Nephron (organoid): ENCODE data around the gene ZNF792.
"Not testable (repeated sequence)": the region's sequence is repeated elsewhere in the genome, so short reads cannot be mapped to it uniquely, and the experiment has no call there.

Experiments
- H3K27ac Mint-ChIP-seq, 3 experiments: 2 replicates each; pipeline ENCODE4 v1.8.0; 2020; ENCODE audit warnings: mixed read lengths in 3 of 3, mild to moderate bottlenecking in 2 of 3, moderate library complexity in 1 of 3
- H3K27me3 Mint-ChIP-seq: 2 replicates; pipeline ENCODE4 v1.8.0; 2021; ENCODE audit warnings: low read depth, mild to moderate bottlenecking, moderate library complexity, mixed read lengths
- H3K36me3 Mint-ChIP-seq: 2 replicates; pipeline ENCODE4 v1.8.0; 2020; ENCODE audit warnings: low read depth, mixed read lengths
- H3K4me1 Mint-ChIP-seq: 2 replicates; pipeline ENCODE4 v1.8.0; 2020; ENCODE audit warnings: mixed read lengths
- H3K4me3 Mint-ChIP-seq, 3 experiments: 2 replicates each; pipeline ENCODE4 v1.8.0; 2020; ENCODE audit warnings: mild to moderate bottlenecking in 3 of 3, mixed read lengths in 3 of 3, moderate library complexity in 2 of 3
- H3K9me3 Mint-ChIP-seq: 2 replicates; pipeline ENCODE4 v1.8.0; 2020; ENCODE audit warnings: mixed read lengths
- TF ChIP-seq, protein P1 (sequence below), 3 experiments: fragments of 200-600 bp; sonication (generic); IDR thresholded peaks; one replicate each; pipeline ENCODE4 v1.5.0; 2021; ENCODE audit warnings: antibody characterized with exemption in 3 of 3; ENCODE audit not compliant: unreplicated experiment in 3 of 3

ZNF792 gene

DNA sequence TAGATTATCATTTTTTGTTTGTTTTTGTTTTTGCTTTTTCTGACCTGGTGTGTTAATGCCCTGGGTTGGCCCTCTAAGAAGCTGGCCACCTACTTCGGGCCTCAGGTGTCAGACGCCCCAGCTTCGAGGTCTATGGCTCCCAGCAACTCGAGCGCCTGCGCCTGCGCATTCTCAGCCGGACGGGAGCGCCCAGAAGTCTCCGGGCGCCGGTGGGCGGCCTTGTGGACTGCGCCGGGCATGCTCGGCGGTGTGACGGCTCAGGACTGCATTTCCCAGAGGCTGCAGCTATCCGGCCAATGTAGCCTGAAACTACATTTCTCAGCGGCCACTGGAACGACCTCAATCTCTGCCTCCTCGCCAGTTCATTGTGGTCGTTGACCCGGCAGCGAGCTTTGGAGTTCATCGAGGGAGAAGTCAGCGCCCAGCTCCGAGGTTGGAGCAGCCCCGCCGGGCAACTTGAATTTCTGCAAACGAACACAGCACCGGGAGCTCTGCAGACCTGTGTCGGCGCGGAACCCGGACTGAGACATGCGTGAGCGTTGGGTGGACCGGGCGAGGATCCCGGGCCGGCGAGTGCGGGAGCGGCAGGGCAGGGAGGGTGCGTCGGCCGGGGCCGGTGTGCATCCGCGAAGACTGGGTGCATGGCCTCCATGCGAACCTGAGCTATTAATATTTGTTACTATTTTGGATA is 37.2 kb downstream of the ZNF792 start, which contains the start of gene ZNF30:
ZNF30 (plus strand) TSS at position 219 of the 691 bp plus-strand sequence. CDS start 3,045 bp downstream, outside the sequence.
- TF ChIP-seq, protein P1, sequence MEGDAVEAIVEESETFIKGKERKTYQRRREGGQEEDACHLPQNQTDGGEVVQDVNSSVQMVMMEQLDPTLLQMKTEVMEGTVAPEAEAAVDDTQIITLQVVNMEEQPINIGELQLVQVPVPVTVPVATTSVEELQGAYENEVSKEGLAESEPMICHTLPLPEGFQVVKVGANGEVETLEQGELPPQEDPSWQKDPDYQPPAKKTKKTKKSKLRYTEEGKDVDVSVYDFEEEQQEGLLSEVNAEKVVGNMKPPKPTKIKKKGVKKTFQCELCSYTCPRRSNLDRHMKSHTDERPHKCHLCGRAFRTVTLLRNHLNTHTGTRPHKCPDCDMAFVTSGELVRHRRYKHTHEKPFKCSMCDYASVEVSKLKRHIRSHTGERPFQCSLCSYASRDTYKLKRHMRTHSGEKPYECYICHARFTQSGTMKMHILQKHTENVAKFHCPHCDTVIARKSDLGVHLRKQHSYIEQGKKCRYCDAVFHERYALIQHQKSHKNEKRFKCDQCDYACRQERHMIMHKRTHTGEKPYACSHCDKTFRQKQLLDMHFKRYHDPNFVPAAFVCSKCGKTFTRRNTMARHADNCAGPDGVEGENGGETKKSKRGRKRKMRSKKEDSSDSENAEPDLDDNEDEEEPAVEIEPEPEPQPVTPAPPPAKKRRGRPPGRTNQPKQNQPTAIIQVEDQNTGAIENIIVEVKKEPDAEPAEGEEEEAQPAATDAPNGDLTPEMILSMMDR (IDR thresholded peaks at IDR 0.05; ENCODE audit: unreplicated experiment in 3 of 3) = no peak
- peak within 1 kb of the TSS; percentile 90 to 97 (median 93) for H3K27ac Mint-ChIP-seq
- H3K9me3 Mint-ChIP-seq = peaks cover 16% of the 10 kb centered on the region
- H3K36me3 Mint-ChIP-seq = peaks cover 23% of the 10 kb centered on the region
- peaks cover 15% of the 10 kb centered on the region for H3K4me1 Mint-ChIP-seq
- H3K27me3 Mint-ChIP-seq = no peaks in the 10 kb centered on the region
- H3K4me3 Mint-ChIP-seq = peak within 1 kb of the TSS; percentile 98 to 99 (median 99)

DNA sequence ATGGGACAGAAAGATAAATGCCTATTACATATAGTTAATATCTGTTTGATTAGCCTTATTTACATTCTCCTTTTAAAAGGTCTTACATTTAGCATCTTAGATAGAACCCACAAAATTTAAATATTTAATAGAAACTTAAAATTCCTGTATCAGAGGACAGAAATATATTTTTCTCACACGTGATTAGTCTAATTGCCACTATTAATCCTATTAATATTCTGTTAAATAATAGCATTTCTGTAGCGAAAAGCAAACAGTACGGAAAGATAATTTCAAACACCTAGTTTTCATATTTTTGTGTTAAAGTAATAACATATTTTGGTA is 37.7 kb downstream of the ZNF792 start:
- peak overlapping the region; percentile 98 to 99 (median 99) for H3K4me3 Mint-ChIP-seq
- H3K9me3 Mint-ChIP-seq = peaks cover 18% of the 10 kb centered on the region
- peaks cover 17% of the 10 kb centered on the region for H3K36me3 Mint-ChIP-seq
- no peaks in the 10 kb centered on the region for H3K27me3 Mint-ChIP-seq
- H3K27ac Mint-ChIP-seq = peak overlapping the region; percentile 90 to 97 (median 93)
- TF ChIP-seq, protein P1 (IDR thresholded peaks at IDR 0.05; ENCODE audit: unreplicated experiment in 3 of 3) = no peak
- H3K4me1 Mint-ChIP-seq = peaks cover 15% of the 10 kb centered on the region

DNA sequence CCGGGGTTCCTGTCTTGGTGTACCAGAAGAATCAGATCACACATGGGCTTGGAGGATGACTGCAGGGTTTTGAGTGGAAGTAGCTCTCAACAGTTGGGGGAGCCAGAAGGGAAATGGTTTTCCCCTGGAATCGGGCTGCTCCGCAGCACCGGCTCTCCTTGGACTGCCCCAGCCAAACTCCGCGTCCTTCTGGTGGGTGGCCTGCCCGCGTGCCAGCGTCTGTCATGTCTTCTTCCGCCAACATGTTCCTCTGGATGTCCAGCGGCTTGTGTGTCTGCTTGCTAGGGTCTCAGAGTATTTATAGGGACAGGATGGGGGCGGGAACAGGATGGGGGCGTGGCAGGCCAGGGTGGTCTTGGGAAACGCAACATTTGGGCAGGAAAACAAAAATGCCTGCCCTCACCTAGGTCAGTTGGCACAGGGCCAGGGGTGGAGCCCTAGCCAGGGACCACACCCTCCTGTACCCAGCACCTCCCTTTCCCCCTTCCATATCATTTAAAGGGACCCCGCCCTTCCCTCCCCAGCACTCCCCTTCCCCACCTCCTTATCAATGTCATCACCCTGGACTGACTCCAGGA is 38.7 kb downstream of the ZNF792 start:
- H3K9me3 Mint-ChIP-seq = peaks cover 27% of the 10 kb centered on the region
- no peak overlapping the region for H3K27ac Mint-ChIP-seq
- peaks cover 14% of the 10 kb centered on the region for H3K36me3 Mint-ChIP-seq
- H3K4me3 Mint-ChIP-seq = peak overlapping the region; percentile 23 to 98 (median 25)
- peaks cover 15% of the 10 kb centered on the region for H3K4me1 Mint-ChIP-seq
- TF ChIP-seq, protein P1 (IDR thresholded peaks at IDR 0.05; ENCODE audit: unreplicated experiment in 3 of 3) = no peak
- H3K27me3 Mint-ChIP-seq = no peaks in the 10 kb centered on the region

DNA sequence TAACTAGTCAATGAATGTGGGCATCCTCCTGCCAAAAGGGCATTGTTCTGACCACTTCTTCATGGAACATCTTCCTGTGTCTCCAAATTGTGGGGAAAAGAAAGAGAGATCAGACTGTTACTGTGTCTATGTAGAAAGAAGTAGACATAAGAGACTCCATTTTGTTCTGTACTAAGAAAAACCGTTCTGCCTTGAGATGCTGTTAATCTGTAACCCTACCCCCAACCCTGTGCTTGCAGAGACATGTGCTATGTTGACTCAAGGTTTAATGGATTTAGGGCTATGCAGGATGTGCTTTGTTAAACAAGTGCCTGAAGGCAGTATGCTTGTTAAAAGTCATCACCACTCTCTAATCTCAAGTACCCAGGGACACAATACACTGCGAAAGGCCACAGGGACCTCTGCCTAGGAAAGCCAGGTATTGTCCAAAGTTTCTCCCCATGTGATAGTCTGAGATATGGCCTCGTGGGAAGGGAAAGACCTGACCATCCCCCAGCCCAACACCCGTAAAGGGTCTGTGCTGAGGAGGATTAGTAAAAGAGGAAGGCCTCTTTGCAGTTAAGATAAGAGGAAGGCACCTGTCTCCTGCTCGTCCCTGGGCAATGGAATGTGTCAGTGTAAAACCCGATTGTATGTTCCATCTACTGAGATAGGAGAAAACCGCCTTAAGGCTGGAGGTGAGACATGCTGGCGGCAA is 43.8 kb downstream of the ZNF792 start:
- not testable (repeated sequence) for H3K4me1 Mint-ChIP-seq, H3K36me3 Mint-ChIP-seq, H3K27ac Mint-ChIP-seq, H3K27me3 Mint-ChIP-seq, H3K4me3 Mint-ChIP-seq
- peaks cover 56% of the 10 kb centered on the region for H3K9me3 Mint-ChIP-seq

DNA sequence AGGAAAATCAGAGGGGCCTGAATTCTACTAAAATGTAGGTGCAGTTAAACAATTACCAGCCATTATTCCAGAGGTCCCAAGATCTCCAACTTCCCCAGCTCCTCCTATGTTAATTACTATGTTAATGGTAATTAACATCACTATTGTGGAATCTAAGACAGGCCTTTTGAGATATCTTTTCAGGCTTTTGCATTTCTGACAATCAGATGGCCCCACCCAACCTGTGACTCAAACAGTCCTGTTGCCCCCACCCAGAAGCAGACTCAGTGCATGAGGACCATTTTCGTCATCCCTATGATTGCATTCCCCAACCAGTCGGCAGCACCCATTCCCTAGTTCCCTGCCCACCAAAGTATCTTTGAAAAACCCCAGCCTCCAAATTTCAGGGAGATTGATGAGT is 45.8 kb downstream of the ZNF792 start:
- Mint-ChIP-seq H3K27ac (no peak overlapping the region), H3K27me3 (no peaks in the 10 kb centered on the region), H3K36me3 (no peaks in the 10 kb centered on the region), H3K4me3 (no peak overlapping the region), H3K9me3 (peaks cover 46% of the 10 kb centered on the region), H3K4me1 (no peaks in the 10 kb centered on the region)
- TF ChIP-seq, protein P1 (IDR thresholded peaks at IDR 0.05; ENCODE audit: unreplicated experiment in 3 of 3) = no peak

DNA sequence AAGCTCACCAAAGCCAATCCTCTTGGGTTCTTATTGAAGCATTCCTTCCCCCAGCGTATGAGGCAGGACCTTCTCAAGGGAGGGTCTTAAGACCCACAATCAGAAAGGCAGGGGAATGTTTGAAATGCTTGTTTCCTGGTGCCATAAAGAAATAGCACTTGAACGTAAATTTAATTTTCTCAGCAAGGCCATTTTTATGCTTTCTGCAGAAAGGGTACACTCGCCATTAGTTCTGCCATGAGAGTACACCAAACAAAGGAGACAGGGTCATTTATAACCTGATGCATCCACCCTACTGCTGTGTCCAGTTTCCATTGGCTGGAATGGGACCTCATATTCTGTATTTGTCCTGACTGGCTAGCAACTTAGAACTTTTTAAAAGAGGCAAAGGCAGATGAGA is 46.9 kb downstream of the ZNF792 start:
- not testable (repeated sequence) for H3K27ac Mint-ChIP-seq, H3K4me3 Mint-ChIP-seq, H3K27me3 Mint-ChIP-seq, H3K36me3 Mint-ChIP-seq, H3K4me1 Mint-ChIP-seq
- H3K9me3 Mint-ChIP-seq = peaks cover 45% of the 10 kb centered on the region
